ENCODE measurements around the gene ADAM10. TPM values are rescaled to one million over a fixed set of nuclear protein-coding genes. Genes with fewer than 3 reads are reported as not detected.

ADAM10 gene
- total RNA-seq, 1 donor from 2014 or later, result 287 TPM

GRCh38 chr15:58562135-58562534 lies 187.4 kb downstream of the ADAM10 start:
- TF ChIP-seq CTCF (IDR thresholded peaks at IDR 0.05; ENCODE audit: unreplicated experiment), result no peak
- Mint-ChIP-seq H3K36me3 (ENCODE audit: low read depth, unreplicated experiment) (no peaks in the 10 kb centered on the region), H3K27ac (ENCODE audit: unreplicated experiment) (no peak overlapping the region), H3K27me3 (ENCODE audit: unreplicated experiment) (peaks cover 5% of the 10 kb centered on the region), H3K4me3 (ENCODE audit: unreplicated experiment) (no peak overlapping the region), H3K9me3 (ENCODE audit: unreplicated experiment) (no peaks in the 10 kb centered on the region), H3K4me1 (ENCODE audit: unreplicated experiment) (peaks cover 3% of the 10 kb centered on the region)
- DNase-seq (ENCODE audit: low spot score), result no peak

- no peak for DNase-seq (ENCODE audit: low spot score)
- H3K27me3 Mint-ChIP-seq (ENCODE audit: unreplicated experiment), result peaks cover 5% of the 10 kb centered on the region
- H3K9me3 Mint-ChIP-seq (ENCODE audit: unreplicated experiment), result no peaks in the 10 kb centered on the region
- no peaks in the 10 kb centered on the region for H3K36me3 Mint-ChIP-seq (ENCODE audit: low read depth, unreplicated experiment)
- H3K27ac Mint-ChIP-seq (ENCODE audit: unreplicated experiment), result no peak overlapping the region
- no peak for TF ChIP-seq CTCF (IDR thresholded peaks at IDR 0.05; ENCODE audit: unreplicated experiment)
- peaks cover 3% of the 10 kb centered on the region for H3K4me1 Mint-ChIP-seq (ENCODE audit: unreplicated experiment)
- H3K4me3 Mint-ChIP-seq (ENCODE audit: unreplicated experiment), result no peak overlapping the region
These were observed 188.2 kb downstream of the ADAM10 start for GRCh38 chr15:58561321-58561720.

- no peak overlapping the region for H3K4me3 Mint-ChIP-seq (ENCODE audit: unreplicated experiment)
- H3K9me3 Mint-ChIP-seq (ENCODE audit: unreplicated experiment), result no peaks in the 10 kb centered on the region
- H3K27me3 Mint-ChIP-seq (ENCODE audit: unreplicated experiment), result peaks cover 3% of the 10 kb centered on the region
- peaks cover 3% of the 10 kb centered on the region for H3K4me1 Mint-ChIP-seq (ENCODE audit: unreplicated experiment)
- DNase-seq (ENCODE audit: low spot score), result no peak
- no peaks in the 10 kb centered on the region for H3K36me3 Mint-ChIP-seq (ENCODE audit: low read depth, unreplicated experiment)
- no peak overlapping the region for H3K27ac Mint-ChIP-seq (ENCODE audit: unreplicated experiment)
- TF ChIP-seq CTCF (IDR thresholded peaks at IDR 0.05; ENCODE audit: unreplicated experiment), result no peak
These were observed 189.5 kb downstream of the ADAM10 start for GRCh38 chr15:58559904-58560588.

GRCh38 chr15:58558777-58559176 lies 190.7 kb downstream of the ADAM10 start:
- no peak for DNase-seq (ENCODE audit: low spot score)
- no peaks in the 10 kb centered on the region for H3K27me3 Mint-ChIP-seq (ENCODE audit: unreplicated experiment)
- H3K4me3 Mint-ChIP-seq (ENCODE audit: unreplicated experiment), result no peak overlapping the region
- TF ChIP-seq CTCF (IDR thresholded peaks at IDR 0.05; ENCODE audit: unreplicated experiment), result no peak
- H3K27ac Mint-ChIP-seq (ENCODE audit: unreplicated experiment), result no peak overlapping the region
- H3K36me3 Mint-ChIP-seq (ENCODE audit: low read depth, unreplicated experiment), result no peaks in the 10 kb centered on the region
- peaks cover 3% of the 10 kb centered on the region for H3K4me1 Mint-ChIP-seq (ENCODE audit: unreplicated experiment)
- H3K9me3 Mint-ChIP-seq (ENCODE audit: unreplicated experiment), result no peaks in the 10 kb centered on the region

GRCh38 chr15:58556541-58556940 lies 193.0 kb downstream of the ADAM10 start:
- Mint-ChIP-seq H3K27me3 (ENCODE audit: unreplicated experiment) (no peaks in the 10 kb centered on the region), H3K9me3 (ENCODE audit: unreplicated experiment) (no peaks in the 10 kb centered on the region), H3K27ac (ENCODE audit: unreplicated experiment) (no peak overlapping the region), H3K4me1 (ENCODE audit: unreplicated experiment) (peaks cover 9% of the 10 kb centered on the region), H3K4me3 (ENCODE audit: unreplicated experiment) (no peak overlapping the region), H3K36me3 (ENCODE audit: low read depth, unreplicated experiment) (no peaks in the 10 kb centered on the region)
- no peak for TF ChIP-seq CTCF (IDR thresholded peaks at IDR 0.05; ENCODE audit: unreplicated experiment)
- no peak for DNase-seq (ENCODE audit: low spot score)

Data from endothelial cell (in vitro differentiated cells).